Measurements from ENCODE around the gene VPS16. TPM values are rescaled to one million over a fixed set of nuclear protein-coding genes. Genes with fewer than 3 reads are reported as not detected.

The VPS16 gene
- polyA plus RNA-seq, 1 experiment = 33.5 TPM

DNA sequence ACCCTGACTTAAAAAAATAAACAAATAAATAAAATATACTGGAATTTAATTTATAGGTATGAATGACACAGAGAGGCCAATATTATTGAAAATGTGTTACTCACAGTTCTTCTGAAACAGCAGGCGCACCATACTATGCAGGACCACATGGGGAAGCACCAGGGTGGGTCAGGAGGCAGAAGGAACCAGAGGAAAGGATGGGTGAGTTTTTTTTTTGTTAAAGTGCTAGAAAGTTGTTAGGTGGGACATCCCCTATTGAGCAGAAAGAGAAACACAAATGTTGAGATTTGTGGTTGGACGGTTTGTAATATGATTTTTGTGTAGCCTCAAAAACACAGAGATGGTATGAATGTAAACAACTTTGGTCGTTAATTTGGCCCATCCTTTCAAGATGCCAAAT, 58.7 kb downstream of the VPS16 start:
- Histone ChIP-seq H3K27ac (ENCODE audit: low read depth, low read length) (no peak overlapping the region), H3K27me3 (ENCODE audit: control insufficient read depth, insufficient read depth, low read length) (no peaks in the 10 kb centered on the region), H3K4me3 (ENCODE audit: low read depth, low read length) (no peak overlapping the region), H3K9me3 (ENCODE audit: control insufficient read depth, insufficient read depth, low read length) (peaks cover 12% of the 10 kb centered on the region; the same call in 1 of the 2 replicates)
- TF ChIP-seq, protein P1, sequence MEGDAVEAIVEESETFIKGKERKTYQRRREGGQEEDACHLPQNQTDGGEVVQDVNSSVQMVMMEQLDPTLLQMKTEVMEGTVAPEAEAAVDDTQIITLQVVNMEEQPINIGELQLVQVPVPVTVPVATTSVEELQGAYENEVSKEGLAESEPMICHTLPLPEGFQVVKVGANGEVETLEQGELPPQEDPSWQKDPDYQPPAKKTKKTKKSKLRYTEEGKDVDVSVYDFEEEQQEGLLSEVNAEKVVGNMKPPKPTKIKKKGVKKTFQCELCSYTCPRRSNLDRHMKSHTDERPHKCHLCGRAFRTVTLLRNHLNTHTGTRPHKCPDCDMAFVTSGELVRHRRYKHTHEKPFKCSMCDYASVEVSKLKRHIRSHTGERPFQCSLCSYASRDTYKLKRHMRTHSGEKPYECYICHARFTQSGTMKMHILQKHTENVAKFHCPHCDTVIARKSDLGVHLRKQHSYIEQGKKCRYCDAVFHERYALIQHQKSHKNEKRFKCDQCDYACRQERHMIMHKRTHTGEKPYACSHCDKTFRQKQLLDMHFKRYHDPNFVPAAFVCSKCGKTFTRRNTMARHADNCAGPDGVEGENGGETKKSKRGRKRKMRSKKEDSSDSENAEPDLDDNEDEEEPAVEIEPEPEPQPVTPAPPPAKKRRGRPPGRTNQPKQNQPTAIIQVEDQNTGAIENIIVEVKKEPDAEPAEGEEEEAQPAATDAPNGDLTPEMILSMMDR (IDR thresholded peaks at IDR 0.05; ENCODE audit: low read depth, low read length) = no peak
- ChIA-PET CTCF (no interaction called here), POLR2A (no interaction called here)
- no peak for DNase-seq (ENCODE audit: low read depth, low spot score)

DNA sequence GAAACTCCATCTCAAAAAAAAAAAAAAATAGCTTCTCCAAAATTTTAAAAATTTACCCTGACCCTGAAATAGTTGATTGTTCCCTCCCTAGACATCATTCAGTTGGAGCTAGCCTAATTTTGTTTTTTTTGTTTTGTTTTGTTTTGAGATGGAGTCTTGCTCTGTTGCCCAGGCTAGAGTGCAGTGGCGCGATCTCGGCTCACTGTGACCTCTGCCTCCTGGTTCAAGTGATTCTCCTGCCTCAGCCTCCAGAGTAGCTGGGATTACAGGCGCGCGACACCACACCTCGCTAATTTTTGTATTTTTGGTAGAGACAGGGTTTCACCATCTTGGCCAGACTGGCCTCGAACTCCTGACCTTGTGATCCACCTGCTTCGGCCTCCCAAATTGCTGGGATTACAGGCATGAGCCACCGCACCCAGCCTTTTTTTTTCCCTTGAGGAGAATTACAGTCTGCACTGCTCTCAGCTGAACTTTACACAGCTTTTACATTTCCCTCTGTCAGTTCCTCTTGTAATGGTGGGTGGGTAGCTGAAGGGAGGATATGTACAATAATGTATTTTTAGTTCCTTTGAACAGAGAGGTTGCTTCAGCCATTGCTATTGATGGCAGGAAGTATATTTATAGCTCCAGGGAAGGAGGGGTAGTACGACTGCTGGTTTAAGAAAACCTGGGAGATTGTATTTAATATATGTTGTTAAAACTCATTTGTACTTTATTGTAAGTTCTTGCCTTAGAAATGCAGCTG, 60.5 kb downstream of the VPS16 start:
- no peak overlapping the region for H3K27ac ChIP-seq (ENCODE audit: low read depth, low read length)
- no peaks in the 10 kb centered on the region for H3K27me3 ChIP-seq (ENCODE audit: control insufficient read depth, insufficient read depth, low read length)
- H3K4me3 ChIP-seq (ENCODE audit: low read depth, low read length) = no peak overlapping the region
- ChIA-PET POLR2A (no interaction called here), CTCF (no interaction called here)
- no peak for DNase-seq (ENCODE audit: low read depth, low spot score)
- no peaks in the 10 kb centered on the region; the same call in 1 of the 2 replicates for H3K9me3 ChIP-seq (ENCODE audit: control insufficient read depth, insufficient read depth, low read length)
- TF ChIP-seq, protein P1 (IDR thresholded peaks at IDR 0.05; ENCODE audit: low read depth, low read length) = no peak

DNA sequence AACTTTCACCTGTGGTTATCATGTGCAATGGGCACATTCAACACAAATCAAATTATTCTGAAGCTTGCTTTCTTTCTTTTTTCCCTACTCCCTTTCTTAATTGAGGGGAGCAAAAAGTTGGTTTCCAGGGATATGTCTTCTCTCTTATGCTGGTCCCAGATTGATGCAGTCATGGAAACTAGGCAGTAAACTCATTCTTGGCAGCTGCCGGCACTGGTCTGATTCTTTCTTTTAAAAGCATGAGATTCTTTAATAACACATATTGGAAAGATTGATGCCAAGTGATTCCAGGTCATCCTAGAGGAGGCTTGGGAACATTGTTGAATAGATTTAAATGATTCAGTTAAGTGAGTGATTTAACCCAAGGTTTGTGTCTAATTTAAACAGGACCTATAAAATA, 61.7 kb downstream of the VPS16 start:
- no peaks in the 10 kb centered on the region; the same call in 1 of the 2 replicates for H3K9me3 ChIP-seq (ENCODE audit: control insufficient read depth, insufficient read depth, low read length)
- H3K27me3 ChIP-seq (ENCODE audit: control insufficient read depth, insufficient read depth, low read length) = no peaks in the 10 kb centered on the region
- H3K27ac ChIP-seq (ENCODE audit: low read depth, low read length) = no peak overlapping the region
- CTCF ChIA-PET = no interaction called here
- no peak overlapping the region for H3K4me3 ChIP-seq (ENCODE audit: low read depth, low read length)
- TF ChIP-seq, protein P1 (IDR thresholded peaks at IDR 0.05; ENCODE audit: low read depth, low read length) = no peak
- POLR2A ChIA-PET = no interaction called here
- no peak for DNase-seq (ENCODE audit: low read depth, low spot score)

DNA sequence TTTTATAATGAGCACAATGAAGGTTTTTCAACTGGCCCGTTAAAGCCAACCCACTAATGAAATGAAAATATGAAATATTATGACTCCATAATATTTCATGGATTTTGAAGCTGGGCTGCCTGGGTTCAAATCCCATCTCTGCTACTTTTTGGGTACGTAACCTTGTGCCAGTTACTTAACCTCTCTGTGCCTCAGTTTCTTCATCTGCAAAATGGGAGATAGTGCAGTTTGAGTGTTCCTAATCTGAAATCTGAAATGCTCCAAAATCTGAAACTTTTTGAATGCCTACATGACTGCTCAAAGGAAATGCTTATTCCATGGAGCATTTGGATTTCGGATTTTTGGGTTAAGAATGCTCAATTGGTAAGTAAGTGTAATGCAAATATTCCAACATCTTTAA, 62.3 kb downstream of the VPS16 start:
- CTCF ChIA-PET = no interaction called here
- Histone ChIP-seq H3K27me3 (ENCODE audit: control insufficient read depth, insufficient read depth, low read length) (no peaks in the 10 kb centered on the region), H3K4me3 (ENCODE audit: low read depth, low read length) (no peak overlapping the region), H3K27ac (ENCODE audit: low read depth, low read length) (no peak overlapping the region), H3K9me3 (ENCODE audit: control insufficient read depth, insufficient read depth, low read length) (no peaks in the 10 kb centered on the region; the same call in 1 of the 2 replicates)
- no peak for DNase-seq (ENCODE audit: low read depth, low spot score)
- POLR2A ChIA-PET = no interaction called here
- TF ChIP-seq, protein P1 (IDR thresholded peaks at IDR 0.05; ENCODE audit: low read depth, low read length) = no peak

DNA sequence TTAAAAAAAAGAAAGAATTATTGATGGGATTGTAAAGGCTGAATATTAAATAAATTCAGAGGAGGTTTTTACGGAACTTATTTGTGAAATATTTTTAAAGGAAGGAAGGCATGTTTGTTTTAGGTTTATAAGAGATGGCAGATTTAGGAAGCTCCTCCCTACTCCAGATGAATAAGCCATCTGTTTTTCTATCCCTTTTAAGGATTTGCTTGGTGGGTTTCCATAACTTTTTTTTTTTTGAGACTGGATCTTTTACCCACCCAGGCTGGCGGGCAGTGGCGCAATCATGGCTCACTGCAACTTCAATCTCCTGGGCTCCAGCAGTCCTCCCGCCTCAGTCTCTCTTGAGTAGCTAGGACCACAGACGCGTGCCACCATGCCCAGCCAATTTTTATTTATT, 63.1 kb downstream of the VPS16 start:
- no peak overlapping the region for H3K4me3 ChIP-seq (ENCODE audit: low read depth, low read length)
- no peaks in the 10 kb centered on the region for H3K27me3 ChIP-seq (ENCODE audit: control insufficient read depth, insufficient read depth, low read length)
- TF ChIP-seq, protein P1 (IDR thresholded peaks at IDR 0.05; ENCODE audit: low read depth, low read length) = no peak
- CTCF ChIA-PET = no interaction called here
- POLR2A ChIA-PET = no interaction called here
- H3K9me3 ChIP-seq (ENCODE audit: control insufficient read depth, insufficient read depth, low read length) = no peaks in the 10 kb centered on the region
- H3K27ac ChIP-seq (ENCODE audit: low read depth, low read length) = no peak overlapping the region
- no peak for DNase-seq (ENCODE audit: low read depth, low spot score)

Measured in AG04450 (cell line).